Right lobe of liver (tissue), 6 donors: ENCODE measurements around the gene MYZAP. TPM values are rescaled to one million over a fixed set of nuclear protein-coding genes. Genes with fewer than 3 reads are reported as not detected.

ENCODE experiments used
- ATAC-seq, 4 donors: fragments of 200-7000 bp; cut with Tn5 transposase; one replicate each; pipeline ENCODE4 v1.9.1; 2020; ENCODE audit warnings: mild to moderate bottlenecking in 4 of 4, moderate library complexity in 4 of 4
- DNase-seq, 3 donors: peaks; one replicate each; pipeline ENCODE4 v3.0.0-alpha.2; 2020
- H3K27ac ChIP-seq, 3 donors: fragments of 200-600 bp; one replicate each; pipeline ENCODE4 v1.8.0; 2022
- H3K27me3 ChIP-seq, 2 donors: fragments of 200-600 bp; one replicate each; pipeline ENCODE4 v1.8.0; 2022
- H3K36me3 ChIP-seq, 4 donors: fragments of 200-600 bp; sonication (generic) in 1 of 4; one replicate each; pipeline versions ENCODE4 v1.5.1 to v1.8.0; 2017 to 2022; ENCODE audit warnings: control low read depth in 1 of 4
- H3K4me1 ChIP-seq, 4 donors: fragments of 200-600 bp; sonication (generic) in 1 of 4; one replicate each; pipeline versions ENCODE4 v1.5.1 to v1.8.0; 2017 to 2022; ENCODE audit warnings: control low read depth in 1 of 4
- H3K4me3 ChIP-seq, 3 donors: fragments of 200-600 bp; one replicate each; pipeline ENCODE4 v1.8.0; 2022
- H3K9me3 ChIP-seq, 4 donors: fragments of 200-600 bp; sonication (generic) in 1 of 4; one replicate each; pipeline versions ENCODE4 v1.5.1 to v1.8.0; 2017 to 2022; ENCODE audit warnings: control low read depth in 1 of 4
- CTCF ChIP-seq, 4 donors: fragments of 200-600 bp in 3 of 4; fragments of 450-650 bp in 1 of 4; IDR thresholded peaks; one replicate each; pipeline versions ENCODE4 v1.5.1 to v1.8.0; 2016 to 2022; ENCODE audit warnings: antibody characterized with exemption in 4 of 4, mild to moderate bottlenecking in 2 of 4
- POLR2A ChIP-seq: fragments of 450-650 bp; IDR thresholded peaks from one replicate; pipeline ENCODE4 v1.6.1; 2017; ENCODE audit warnings: antibody characterized with exemption, mild to moderate bottlenecking
- WGBS: methylation state at CpG from one replicate; pipeline ENCODE4 v1.1.6; 2018; ENCODE audit warnings: low coverage, low lambda C conversion rate; ENCODE audit not compliant: insufficient coverage; ENCODE audit errors: missing lambda C conversion rate; 5-methylcytosine and 5-hydroxymethylcytosine counted together
- intact Hi-C, 2 donors: fragments of 100-400 bp; cut with DNase I; formaldehyde crosslinking; loops; one replicate each; pipeline versions ENCODE4 v1.11.2 to v1.14.1; 2022
- total RNA-seq, 6 experiments: library from RNA; depleted of rRNA in 2 of 6; stranded (reverse); fragments of >200 nt in 2 of 6; fragmentation: NEBNext Ultra II Directional in 3 of 6; extraction: Animal tissue kit (Norgen Biotek cat#: 25700) in 3 of 6; gene quantifications; one replicate each; pipeline versions ENCODE4 v1.1.0 to v1.2.4, GENCODE V29; 2016 to 2023
- donor health status: DM: no; HTN: yes; CAD: no.
- donor health status: DM: no; HTN: no; CAD: no.
- donor health status: DM: no; HTN: no; CAD: no.
- donor health status: DM: no; HTN: yes; CAD: no.
- donor health status: DM: no; HTN: yes; CAD: no.

MYZAP gene
- total RNA-seq, 6 experiments from 2014 or later = 0.24 to 0.65 (median 0.61) TPM; not detected in 2

- Histone ChIP-seq H3K27ac (no peak overlapping the region), H3K36me3 (no peaks in the 10 kb centered on the region), H3K9me3 (no peaks in the 10 kb centered on the region), H3K4me3 (no peak overlapping the region), H3K4me1 (no peaks in the 10 kb centered on the region), H3K27me3 (no peaks in the 10 kb centered on the region)
- intact Hi-C loops = no loop called here
- ATAC-seq = peak in 1 of 4 donors; percentile 16
- no peak for DNase-seq
- WGBS = 81% methylated on average over 4 of the region's 4 CpGs
- TF ChIP-seq CTCF (IDR thresholded peaks at IDR 0.05) = no peak
- no peak for TF ChIP-seq POLR2A
These were observed 95.0 kb downstream of the MYZAP start for GRCh38 chr15:57686657-57687056.

GRCh38 chr15:57690341-57690966 is 98.8 kb downstream of the MYZAP start:
- H3K9me3 ChIP-seq = no peaks in the 10 kb centered on the region

GRCh38 chr15:57691082-57691481 is 99.4 kb downstream of the MYZAP start:
- Histone ChIP-seq H3K4me1 (no peaks in the 10 kb centered on the region), H3K4me3 (no peak overlapping the region), H3K36me3 (no peaks in the 10 kb centered on the region), H3K9me3 (no peaks in the 10 kb centered on the region), H3K27me3 (no peaks in the 10 kb centered on the region), H3K27ac (no peak overlapping the region)
- intact Hi-C loops = no loop called here
- TF ChIP-seq POLR2A (no peak), CTCF (IDR thresholded peaks at IDR 0.05) (no peak)
- 17% methylated on average over 1 of the region's 1 CpG for WGBS
- DNase-seq = no peak
- ATAC-seq = peak; percentile 27 to 84 (median 56)

More at GRCh38 chr15:57690341-57690966, 98.8 kb downstream of the MYZAP start:
- Histone ChIP-seq H3K4me3 (no peak overlapping the region), H3K36me3 (no peaks in the 10 kb centered on the region), H3K4me1 (no peaks in the 10 kb centered on the region), H3K27ac (no peak overlapping the region), H3K27me3 (no peaks in the 10 kb centered on the region)
- no peak for TF ChIP-seq POLR2A
- no peak for TF ChIP-seq CTCF (IDR thresholded peaks at IDR 0.05)
- DNase-seq = no peak
- intact Hi-C loops = no loop called here
- 83% methylated on average over 1 of the region's 6 CpGs for WGBS
- peak; percentile 11 to 43 (median 30) for ATAC-seq

- Histone ChIP-seq H3K9me3 (no peaks in the 10 kb centered on the region), H3K27me3 (no peaks in the 10 kb centered on the region), H3K36me3 (no peaks in the 10 kb centered on the region), H3K27ac (peak overlapping the region in 1 of 3 donors; percentile 37), H3K4me3 (no peak overlapping the region), H3K4me1 (no peaks in the 10 kb centered on the region)
- TF ChIP-seq POLR2A (no peak), CTCF (IDR thresholded peaks at IDR 0.05) (no peak)
- intact Hi-C loops = no loop called here
- DNase-seq = no peak
- 67% methylated on average over 1 of the region's 1 CpG for WGBS
- peak in 1 of 4 donors; percentile 37 for ATAC-seq
These were observed 101.0 kb downstream of the MYZAP start for GRCh38 chr15:57692709-57693108.
